Activated naive CD4-positive, alpha-beta T cell treated with anti-CD3 and anti-CD28 coated beads, Interleukin-2, amount 50 U/mL, for 72 hours (primary cell): Measurements from ENCODE around the gene AMY1A. TPM values are rescaled to one million over a fixed set of nuclear protein-coding genes. Genes with fewer than 3 reads are reported as not detected.
"Not testable (repeated sequence)": the region's sequence is repeated elsewhere in the genome, so short reads cannot be mapped to it uniquely, and the experiment has no call there.

ENCODE experiments used
- ATAC-seq, 2 donors: fragments of 150-1000 bp; cut with Tn5 transposase; 2 replicates each; pipeline ENCODE4 v1.10.0; 2021; ENCODE audit warnings: mild to moderate bottlenecking in 2 of 2, moderate library complexity in 2 of 2
- DNase-seq, 2 donors: peaks; one replicate each; pipeline ENCODE4 v3.0.0; 2021 to 2022; ENCODE audit warnings: low spot score in 2 of 2
- H3K27ac Mint-ChIP-seq, 2 donors: one replicate each; pipeline ENCODE4 v1.8.0; 2022; ENCODE audit warnings: mild to moderate bottlenecking in 2 of 2, mixed read lengths in 2 of 2
- H3K36me3 Mint-ChIP-seq, 2 donors: one replicate each; pipeline ENCODE4 v1.8.0; 2022; ENCODE audit warnings: mixed read lengths in 2 of 2
- H3K9me3 Mint-ChIP-seq, 2 donors: one replicate each; pipeline ENCODE4 v1.8.0; 2022; ENCODE audit warnings: mixed read lengths in 2 of 2
- total RNA-seq, 2 donors: library from RNA; stranded (reverse); gene quantifications; one replicate each; pipeline ENCODE4 v1.2.3, GENCODE V29; 2022

AMY1A gene
- total RNA-seq: not detected

GRCh38 chr1:103655460-103655859 lies at the start of gene AMY1A:
TSS of gene AMY1A (plus strand) at chr1:103655760. CDS start at chr1:103656331, 571 bp downstream.
- not testable (repeated sequence) for ATAC-seq, H3K27ac Mint-ChIP-seq, H3K9me3 Mint-ChIP-seq

GRCh38 chr1:103616362-103616761 lies 39.2 kb upstream of the AMY1A start:
- ATAC-seq: no peak
- H3K9me3 Mint-ChIP-seq: peaks cover 0 to 6% of the 10 kb centered on the region in 2 donors
- no peak overlapping the region for H3K27ac Mint-ChIP-seq
- no peak for DNase-seq
- H3K36me3 Mint-ChIP-seq: no peaks in the 10 kb centered on the region

More at GRCh38 chr1:103655460-103655859, at the start of gene AMY1A:
- not testable (repeated sequence) for DNase-seq, H3K36me3 Mint-ChIP-seq

GRCh38 chr1:103616994-103617477 lies 38.5 kb upstream of the AMY1A start, which contains the start of gene AMY2A:
TSS of gene AMY2A (plus strand) at chr1:103617427. CDS start at chr1:103617441, 14 bp downstream.
- ATAC-seq, H3K9me3 Mint-ChIP-seq, DNase-seq, H3K27ac Mint-ChIP-seq, H3K36me3 Mint-ChIP-seq: not testable (repeated sequence)

- not testable (repeated sequence) for ATAC-seq, H3K9me3 Mint-ChIP-seq, DNase-seq, H3K27ac Mint-ChIP-seq, H3K36me3 Mint-ChIP-seq
Observed at GRCh38 chr1:103627436-103627835, 28.1 kb upstream of the AMY1A start.

GRCh38 chr1:103641194-103641593 lies 14.4 kb upstream of the AMY1A start:
- DNase-seq, H3K36me3 Mint-ChIP-seq, H3K9me3 Mint-ChIP-seq, H3K27ac Mint-ChIP-seq, ATAC-seq: not testable (repeated sequence)

- not testable (repeated sequence) for DNase-seq, H3K27ac Mint-ChIP-seq, ATAC-seq, H3K9me3 Mint-ChIP-seq, H3K36me3 Mint-ChIP-seq
Observed at GRCh38 chr1:103643908-103644307, 11.7 kb upstream of the AMY1A start.

GRCh38 chr1:103650305-103650704 lies 5.3 kb upstream of the AMY1A start:
- not testable (repeated sequence) for H3K36me3 Mint-ChIP-seq, H3K9me3 Mint-ChIP-seq, ATAC-seq, H3K27ac Mint-ChIP-seq, DNase-seq

GRCh38 chr1:103650889-103651288 lies 4.7 kb upstream of the AMY1A start:
- not testable (repeated sequence) for H3K36me3 Mint-ChIP-seq, H3K27ac Mint-ChIP-seq, H3K9me3 Mint-ChIP-seq, ATAC-seq, DNase-seq

GRCh38 chr1:103654133-103654532 lies 1.4 kb upstream of the AMY1A start:
- not testable (repeated sequence) for DNase-seq, H3K9me3 Mint-ChIP-seq, H3K27ac Mint-ChIP-seq, ATAC-seq, H3K36me3 Mint-ChIP-seq

- not testable (repeated sequence) for ATAC-seq, DNase-seq, H3K36me3 Mint-ChIP-seq, H3K27ac Mint-ChIP-seq, H3K9me3 Mint-ChIP-seq
Observed at GRCh38 chr1:103676335-103676734, 20.8 kb downstream of the AMY1A start.

- H3K9me3 Mint-ChIP-seq, H3K36me3 Mint-ChIP-seq, ATAC-seq, DNase-seq, H3K27ac Mint-ChIP-seq: not testable (repeated sequence)
Observed at GRCh38 chr1:103696110-103696509, 40.5 kb downstream of the AMY1A start, which contains the start of gene AMY1B. TSS of gene AMY1B (minus strand) at chr1:103696210. CDS start at chr1:103695639, 571 bp downstream.

- not testable (repeated sequence) for H3K27ac Mint-ChIP-seq, DNase-seq, ATAC-seq, H3K36me3 Mint-ChIP-seq, H3K9me3 Mint-ChIP-seq
Observed at GRCh38 chr1:103697430-103697829, 41.9 kb downstream of the AMY1A start.

GRCh38 chr1:103700669-103701068 lies 45.1 kb downstream of the AMY1A start:
- H3K27ac Mint-ChIP-seq, ATAC-seq, H3K36me3 Mint-ChIP-seq, H3K9me3 Mint-ChIP-seq, DNase-seq: not testable (repeated sequence)

- ATAC-seq, DNase-seq, H3K27ac Mint-ChIP-seq, H3K36me3 Mint-ChIP-seq, H3K9me3 Mint-ChIP-seq: not testable (repeated sequence)
Observed at GRCh38 chr1:103701256-103701655, 45.7 kb downstream of the AMY1A start.

GRCh38 chr1:103707670-103708069 lies 52.1 kb downstream of the AMY1A start:
- not testable (repeated sequence) for H3K27ac Mint-ChIP-seq, ATAC-seq, DNase-seq, H3K36me3 Mint-ChIP-seq, H3K9me3 Mint-ChIP-seq

GRCh38 chr1:103710381-103710780 lies 54.8 kb downstream of the AMY1A start:
- not testable (repeated sequence) for H3K9me3 Mint-ChIP-seq, H3K27ac Mint-ChIP-seq, H3K36me3 Mint-ChIP-seq, DNase-seq, ATAC-seq
